C4-2B (cell line): Measurements from ENCODE around the gene ATP5F1E.

Source experiments
- H3K27ac ChIP-seq: fragments of 450-650 bp; 2 replicates; pipeline ENCODE4 v1.5.1; 2017
- CTCF ChIP-seq: fragments of 450-650 bp; conservative IDR thresholded peaks from 2 replicates; pipeline ENCODE4 v1.5.1; 2017; ENCODE audit warnings: mild to moderate bottlenecking
- ZFX ChIP-seq: fragments of 450-650 bp; IDR thresholded peaks from 2 replicates; pipeline ENCODE4 v1.6.1; 2017

Gene ATP5F1E

DNA sequence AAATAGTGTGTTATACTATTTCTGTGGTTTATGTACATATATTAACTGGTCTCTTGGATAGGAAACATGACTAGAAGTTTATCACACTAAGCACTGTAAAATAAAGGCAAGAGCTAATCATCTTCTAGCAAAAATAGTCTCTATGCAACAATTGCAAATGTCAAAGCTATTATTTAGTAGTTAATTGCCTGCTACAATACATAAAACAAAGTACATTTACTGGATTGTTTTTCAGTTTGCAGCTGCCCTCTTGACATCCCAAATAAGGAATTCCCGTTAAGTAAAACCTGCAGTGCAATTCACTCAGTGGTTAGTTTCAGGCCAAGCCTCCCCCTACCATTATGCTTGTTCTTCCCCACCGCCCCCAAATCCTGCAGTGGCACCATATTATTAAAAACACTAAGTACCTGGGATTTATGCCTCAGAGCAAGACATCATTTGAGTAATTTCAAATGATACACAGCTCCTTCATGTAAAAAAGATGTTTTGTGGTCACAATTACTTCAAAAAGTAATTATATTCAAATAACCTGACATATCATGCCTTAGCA is 1.6 kb upstream of the ATP5F1E start:
- TF ChIP-seq ZFX (no peak), CTCF (no peak)
- no peak overlapping the region for H3K27ac ChIP-seq

- TF ChIP-seq ZFX, result no peak
- peak overlapping the region; percentile 99 for H3K27ac ChIP-seq
Observed at GRCh38 chr20:59033093-59033492, 958 bp upstream of the ATP5F1E start.

DNA sequence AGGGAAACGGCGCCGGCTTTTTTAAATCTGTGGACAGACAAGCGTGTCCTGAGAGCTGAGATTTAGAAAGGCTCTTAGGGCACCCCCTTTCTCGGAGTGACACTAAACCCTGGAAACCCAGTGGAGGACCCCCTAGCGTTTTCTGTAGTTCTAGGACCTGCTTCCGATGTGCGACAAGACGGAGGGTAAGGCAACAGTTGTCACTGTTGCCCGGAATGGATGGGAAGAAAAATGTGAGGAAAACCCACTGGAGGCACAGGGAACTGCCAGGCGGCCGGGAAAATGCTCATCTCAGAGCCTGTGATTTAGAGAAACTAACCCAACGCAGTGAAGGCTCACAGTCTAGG is 551 bp upstream of the ATP5F1E start:
- H3K27ac ChIP-seq, result peak overlapping the region; percentile 99

GRCh38 chr20:59031564-59032022 is 542 bp downstream of the ATP5F1E start:
- peak overlapping the region; percentile 99 for H3K27ac ChIP-seq
- TF ChIP-seq CTCF (no peak), ZFX (peak; percentile 54)

More for the DNA sequence above, 551 bp upstream of the ATP5F1E start:
- no peak; the same call in 1 of the 2 replicates for TF ChIP-seq CTCF
- TF ChIP-seq ZFX, result no peak

GRCh38 chr20:59030911-59031563 is 1.1 kb downstream of the ATP5F1E start:
- TF ChIP-seq ZFX (no peak), CTCF (no peak)
- peak overlapping the region; percentile 99 for H3K27ac ChIP-seq

- no peak overlapping the region for H3K27ac ChIP-seq
- no peak for TF ChIP-seq ZFX
- no peak for TF ChIP-seq CTCF
Observed at GRCh38 chr20:59028812-59029211, 3.3 kb downstream of the ATP5F1E start.

- no peak overlapping the region for H3K27ac ChIP-seq
- TF ChIP-seq CTCF, result no peak
- TF ChIP-seq ZFX, result no peak
Observed at GRCh38 chr20:59027741-59028320, 4.3 kb downstream of the ATP5F1E start.
